T-cell (primary cell): Measurements from ENCODE around the gene COL8A1. TPM values are rescaled to one million over a fixed set of nuclear protein-coding genes. Genes with fewer than 3 reads are reported as not detected.

Experiments used
- ATAC-seq, 4 experiments: fragments of 200-7000 bp in 3 of 4; fragments of 150-1000 bp in 1 of 4; cut with Tn5 transposase; replicated peaks in 1 of 4; 1 replicate in 3 of 4; 2 replicates in 1 of 4; pipeline ENCODE4 v1.10.0; 2021; ENCODE audit warnings: moderate library complexity in 3 of 4, mild to moderate bottlenecking in 2 of 4, moderate number of reproducible peaks in 1 of 4
- CTCF ChIA-PET, 2 donors: fragments of 300-600 bp; sonication (Branson Sonifier 250); formaldehyde crosslinking; loops; one replicate each; lab custom pipeline; 2022; ENCODE audit warnings: antibody characterized with exemption in 2 of 2; lab: Charles Lee
- POLR2A ChIA-PET, 2 donors: fragments of 300-600 bp; sonication (Branson Sonifier 250); formaldehyde crosslinking; loops; one replicate each; lab custom pipeline; 2022; ENCODE audit warnings: antibody characterized with exemption in 2 of 2; lab: Charles Lee
- DNase-seq, 35 experiments: peaks; one replicate each; pipeline versions ENCODE4 v3.0.0 to v3.0.0-alpha.2; 2013 to 2023
- H3K27ac ChIP-seq: one replicate; pipeline ENCODE4 v1.5.1; 2013; ENCODE audit warnings: low read length
- H3K27me3 ChIP-seq, 2 experiments: replicated peaks in 1 of 2; 1 replicate in 1 of 2; 2 replicates in 1 of 2; pipeline versions ENCODE4 v1.6.1 to v1.7.0; 2013; ENCODE audit warnings: low read length in 1 of 2, mixed read lengths in 1 of 2; ENCODE audit not compliant: control insufficient read depth in 2 of 2, insufficient read depth in 2 of 2; ENCODE audit errors: extremely low read depth in 1 of 2
- H3K36me3 ChIP-seq, 2 donors: 1 replicate in 1 of 2; 2 replicates in 1 of 2; pipeline versions ENCODE4 v1.6.1 to v1.7.0; 2013; ENCODE audit warnings: low read length in 1 of 2; ENCODE audit not compliant: control insufficient read depth in 2 of 2, insufficient read depth in 1 of 2; ENCODE audit errors: extremely low read depth in 1 of 2
- H3K4me1 ChIP-seq, 2 experiments: 1 replicate in 1 of 2; 2 replicates in 1 of 2; pipeline versions ENCODE4 v1.6.1 to v1.7.0; 2013; ENCODE audit warnings: low read length in 2 of 2, mixed read lengths in 1 of 2; ENCODE audit not compliant: insufficient read depth in 2 of 2, control insufficient read depth in 1 of 2; ENCODE audit errors: extremely low read depth in 1 of 2
- H3K4me3 ChIP-seq, 2 donors: 1 replicate in 1 of 2; 2 replicates in 1 of 2; pipeline versions ENCODE4 v1.5.1 to v1.7.0; 2013; ENCODE audit warnings: mild to moderate bottlenecking in 2 of 2, low read length in 1 of 2, moderate library complexity in 1 of 2; ENCODE audit not compliant: control insufficient read depth in 1 of 2; ENCODE audit errors: extremely low read depth in 1 of 2
- H3K9me3 ChIP-seq: 2 replicates; pipeline ENCODE4 v1.7.0; 2013
- H3K27ac Mint-ChIP-seq, 2 donors: one replicate each; pipeline ENCODE4 v1.8.0; 2020 to 2021; ENCODE audit warnings: mild to moderate bottlenecking in 2 of 2, mixed read lengths in 2 of 2
- H3K27me3 Mint-ChIP-seq, 2 donors: one replicate each; pipeline ENCODE4 v1.8.0; 2021 to 2022; ENCODE audit warnings: mixed read lengths in 2 of 2
- H3K36me3 Mint-ChIP-seq: one replicate; pipeline ENCODE4 v1.8.0; 2021; ENCODE audit warnings: mixed read lengths
- H3K4me1 Mint-ChIP-seq, 3 donors: one replicate each; pipeline ENCODE4 v1.8.0; 2020 to 2022; ENCODE audit warnings: mixed read lengths in 3 of 3, mild to moderate bottlenecking in 1 of 3
- H3K4me3 Mint-ChIP-seq, 3 donors: one replicate each; pipeline ENCODE4 v1.8.0; 2020 to 2022; ENCODE audit warnings: mild to moderate bottlenecking in 3 of 3, mixed read lengths in 3 of 3, moderate library complexity in 3 of 3
- H3K9me3 Mint-ChIP-seq, 3 donors: one replicate each; pipeline ENCODE4 v1.8.0; 2020 to 2022; ENCODE audit warnings: mixed read lengths in 3 of 3
- WGBS: methylation state at CpG from one replicate; pipeline ENCODE4 v1.1.5; 2013; ENCODE audit warnings: missing lambda C conversion rate; ENCODE audit not compliant: insufficient coverage; 5-methylcytosine and 5-hydroxymethylcytosine counted together
- total RNA-seq, 35 experiments: library from RNA in 6 of 35; stranded (reverse) in 6 of 35; fragments of 120-200 nt in 1 of 35; gene quantifications; one replicate each; pipeline versions ENCODE4 v1.2.1 to v1.2.4 and lab custom pipeline; 2013 to 2026

COL8A1 gene
- total RNA-seq, 5 donors from 2014 or later (not counting 1 experiment from before 2014, with no cell fraction given), result 0.12 to 0.36 (median 0.15) TPM

DNA sequence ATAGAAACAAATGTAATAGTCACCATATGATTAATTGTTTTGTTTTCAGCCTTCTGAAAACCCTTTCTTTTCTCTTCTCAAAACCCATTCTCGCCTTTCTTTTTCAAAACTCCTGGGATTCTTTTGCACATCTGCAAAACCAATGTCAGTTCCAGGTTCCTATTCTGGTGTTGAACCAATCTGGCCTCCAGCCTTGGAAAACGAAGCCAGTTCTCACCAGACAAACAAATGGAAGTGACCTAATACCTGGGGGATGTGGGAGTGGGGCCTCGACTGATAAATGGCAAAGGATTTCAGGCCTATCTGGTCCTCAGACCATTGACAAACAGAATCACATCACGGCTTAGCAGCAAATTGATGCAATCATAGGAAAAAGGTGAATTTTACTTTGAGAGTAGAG, 73.0 kb downstream of the COL8A1 start:
- Mint-ChIP-seq H3K4me3 (no peak overlapping the region), H3K9me3 (no peaks in the 10 kb centered on the region), H3K27me3 (peaks cover 3 to 12% of the 10 kb centered on the region in 2 donors), H3K4me1 (no peaks in the 10 kb centered on the region), H3K27ac (no peak overlapping the region), H3K36me3 (no peaks in the 10 kb centered on the region)
- DNase-seq, result no peak
- no peaks in the 10 kb centered on the region for H3K36me3 ChIP-seq
- no peak overlapping the region for H3K27ac ChIP-seq
- H3K9me3 ChIP-seq, result no peaks in the 10 kb centered on the region
- no peaks in the 10 kb centered on the region for H3K27me3 ChIP-seq
- WGBS, result 100% methylated on average over 1 of the region's 4 CpGs
- ChIA-PET POLR2A (no interaction called here), CTCF (no interaction called here)
- no peak for ATAC-seq
- no peak overlapping the region for H3K4me3 ChIP-seq
- H3K4me1 ChIP-seq, result no peaks in the 10 kb centered on the region

- 57% methylated on average over 1 of the region's 5 CpGs for WGBS
- no peak overlapping the region for H3K4me3 ChIP-seq
These were observed 74.0 kb downstream of the COL8A1 start for GRCh38 chr3:99712291-99712954.

GRCh38 chr3:99713440-99713839, 75.0 kb downstream of the COL8A1 start:
- Mint-ChIP-seq H3K9me3 (no peaks in the 10 kb centered on the region), H3K27ac (no peak overlapping the region), H3K4me1 (no peaks in the 10 kb centered on the region), H3K4me3 (no peak overlapping the region), H3K36me3 (no peaks in the 10 kb centered on the region), H3K27me3 (peaks cover 10 to 17% of the 10 kb centered on the region in 2 donors)
- H3K9me3 ChIP-seq, result no peaks in the 10 kb centered on the region
- H3K4me1 ChIP-seq, result no peaks in the 10 kb centered on the region
- no peak overlapping the region for H3K27ac ChIP-seq
- ATAC-seq (no peak), DNase-seq (no peak)
- 50% methylated on average over 2 of the region's 5 CpGs for WGBS
- ChIA-PET CTCF (no interaction called here), POLR2A (no interaction called here)
- H3K27me3 ChIP-seq, result no peaks in the 10 kb centered on the region
- H3K36me3 ChIP-seq, result no peaks in the 10 kb centered on the region
- no peak overlapping the region for H3K4me3 ChIP-seq

More at GRCh38 chr3:99712291-99712954, 74.0 kb downstream of the COL8A1 start:
- H3K4me3 Mint-ChIP-seq, result no peak overlapping the region
- H3K36me3 Mint-ChIP-seq, result no peaks in the 10 kb centered on the region
- no peaks in the 10 kb centered on the region for H3K9me3 Mint-ChIP-seq
- CTCF ChIA-PET, result no interaction called here
- no peaks in the 10 kb centered on the region for H3K4me1 ChIP-seq
- ATAC-seq, result no peak
- peaks cover 6 to 12% of the 10 kb centered on the region in 2 donors for H3K27me3 Mint-ChIP-seq
- no peaks in the 10 kb centered on the region for H3K27me3 ChIP-seq
- no peaks in the 10 kb centered on the region for H3K4me1 Mint-ChIP-seq
- no peak overlapping the region for H3K27ac ChIP-seq
- POLR2A ChIA-PET, result no interaction called here
- no peaks in the 10 kb centered on the region for H3K9me3 ChIP-seq
- no peak for DNase-seq
- no peaks in the 10 kb centered on the region for H3K36me3 ChIP-seq
- no peak overlapping the region for H3K27ac Mint-ChIP-seq

DNA sequence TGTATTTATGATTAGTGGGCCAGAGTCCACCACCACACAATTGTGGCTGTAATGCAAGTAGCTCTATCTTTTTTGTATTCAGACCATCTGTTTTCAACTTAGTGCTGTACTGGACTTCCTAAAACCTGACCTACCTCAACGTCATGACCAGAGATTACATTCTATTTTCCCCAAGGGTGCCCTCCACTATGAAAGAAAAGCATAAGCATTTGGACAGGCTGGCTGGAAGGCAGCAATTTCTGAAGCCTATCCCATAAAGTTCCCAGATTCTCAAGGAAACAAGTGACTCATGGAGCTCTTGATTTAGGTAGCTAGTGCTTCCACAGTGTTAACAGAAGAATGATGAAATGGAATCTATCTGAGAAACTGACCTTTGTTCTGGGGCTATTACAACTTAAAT, 75.8 kb downstream of the COL8A1 start:
- Mint-ChIP-seq H3K4me3 (no peak overlapping the region), H3K36me3 (no peaks in the 10 kb centered on the region), H3K4me1 (no peaks in the 10 kb centered on the region), H3K27me3 (peaks cover 10 to 17% of the 10 kb centered on the region in 2 donors), H3K27ac (no peak overlapping the region), H3K9me3 (no peaks in the 10 kb centered on the region)
- DNase-seq, result no peak
- H3K4me3 ChIP-seq, result no peak overlapping the region
- no peak overlapping the region for H3K27ac ChIP-seq
- H3K36me3 ChIP-seq, result no peaks in the 10 kb centered on the region
- no peak for ATAC-seq
- H3K27me3 ChIP-seq, result no peaks in the 10 kb centered on the region
- no peaks in the 10 kb centered on the region for H3K9me3 ChIP-seq
- ChIA-PET POLR2A (no interaction called here), CTCF (no interaction called here)
- no peaks in the 10 kb centered on the region for H3K4me1 ChIP-seq
- WGBS, result no CpG with 5 or more reads among the region's 1 CpG

DNA sequence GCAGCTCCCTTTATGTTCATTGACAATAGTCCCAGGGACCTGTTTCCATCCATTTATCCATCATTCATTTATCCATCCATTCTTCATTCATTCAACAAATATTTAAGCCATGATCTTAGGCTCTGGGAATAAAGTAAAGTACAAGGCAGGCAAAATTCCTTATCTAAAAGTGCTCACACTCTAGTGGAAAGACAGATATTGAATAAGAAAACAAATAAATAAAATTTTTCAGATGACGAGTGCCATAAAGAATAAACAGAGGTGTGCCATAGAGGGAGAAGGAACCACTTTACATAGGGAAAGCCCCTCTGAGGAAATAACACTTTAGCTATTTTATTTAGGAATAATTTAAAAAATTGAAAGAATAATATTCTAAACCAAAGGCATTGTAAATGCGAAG, 76.2 kb downstream of the COL8A1 start:
- Mint-ChIP-seq H3K4me1 (no peaks in the 10 kb centered on the region), H3K9me3 (no peaks in the 10 kb centered on the region), H3K27ac (no peak overlapping the region), H3K4me3 (no peak overlapping the region), H3K36me3 (no peaks in the 10 kb centered on the region), H3K27me3 (peaks cover 10 to 17% of the 10 kb centered on the region in 2 donors)
- no peaks in the 10 kb centered on the region for H3K36me3 ChIP-seq
- no peaks in the 10 kb centered on the region for H3K27me3 ChIP-seq
- ChIA-PET CTCF (no interaction called here), POLR2A (interaction anchor here in 1 of 2 donors (0.6 kb wide), 1 partner anchor 169 kb away, joined by 3 read pairs; no protein-coding TSS in a partner anchor)
- 50% methylated on average over 1 of the region's 2 CpGs for WGBS
- no peaks in the 10 kb centered on the region for H3K9me3 ChIP-seq
- no peaks in the 10 kb centered on the region for H3K4me1 ChIP-seq
- no peak overlapping the region for H3K27ac ChIP-seq
- no peak for DNase-seq
- H3K4me3 ChIP-seq, result no peak overlapping the region
- no peak for ATAC-seq

GRCh38 chr3:99716463-99716995, 78.1 kb downstream of the COL8A1 start:
- ChIA-PET POLR2A (no interaction called here), CTCF (no interaction called here)
- H3K9me3 Mint-ChIP-seq, result no peaks in the 10 kb centered on the region
- Histone ChIP-seq H3K27me3 (no peaks in the 10 kb centered on the region), H3K4me1 (no peaks in the 10 kb centered on the region), H3K36me3 (no peaks in the 10 kb centered on the region), H3K27ac (no peak overlapping the region), H3K9me3 (no peaks in the 10 kb centered on the region), H3K4me3 (no peak overlapping the region)
- no peaks in the 10 kb centered on the region for H3K4me1 Mint-ChIP-seq
- H3K27ac Mint-ChIP-seq, result no peak overlapping the region
- H3K36me3 Mint-ChIP-seq, result no peaks in the 10 kb centered on the region
- no peak for ATAC-seq
- H3K27me3 Mint-ChIP-seq, result peaks cover 10 to 23% of the 10 kb centered on the region in 2 donors
- WGBS, result 68% methylated on average over 2 of the region's 3 CpGs
- no peak for DNase-seq
- no peak overlapping the region for H3K4me3 Mint-ChIP-seq
